CD14-positive monocyte (primary cell): ENCODE data around the gene IL4R. TPM values are rescaled to one million over a fixed set of nuclear protein-coding genes. Genes with fewer than 3 reads are reported as not detected.

ENCODE experiments used
- DNase-seq, 3 donors: peaks; one replicate each; pipeline ENCODE4 v3.0.0-alpha.2; 2011 to 2022
- H2AFZ ChIP-seq: 2 replicates; pipeline ENCODE4 v1.6.0; 2012; ENCODE audit warnings: mild to moderate bottlenecking, low read depth, low read length, inconsistent platforms; ENCODE audit not compliant: insufficient read depth, poor library complexity, severe bottlenecking
- H3K27ac ChIP-seq, 2 donors: 1 replicate in 1 of 2; 2 replicates in 1 of 2; pipeline ENCODE4 v1.5.1; 2012 to 2013; ENCODE audit warnings: low read length in 2 of 2, control low read depth in 1 of 2, inconsistent platforms in 1 of 2, low read depth in 1 of 2, mild to moderate bottlenecking in 1 of 2
- H3K27me3 ChIP-seq, 2 donors: one replicate each; pipeline versions ENCODE4 v1.6.0 to v1.6.1; 2011 to 2013; ENCODE audit warnings: low read length in 2 of 2; ENCODE audit not compliant: control insufficient read depth in 2 of 2, insufficient read depth in 2 of 2
- H3K36me3 ChIP-seq, 2 donors: replicated peaks in 1 of 2; 1 replicate in 1 of 2; 2 replicates in 1 of 2; pipeline versions ENCODE4 v1.5.1 to v1.6.1; 2012 to 2013; ENCODE audit warnings: low read length in 2 of 2, control low read depth in 1 of 2, inconsistent platforms in 1 of 2, mild to moderate bottlenecking in 1 of 2; ENCODE audit not compliant: insufficient read depth in 2 of 2, control insufficient read depth in 1 of 2
- H3K4me1 ChIP-seq, 2 donors: 1 replicate in 1 of 2; 2 replicates in 1 of 2; pipeline versions ENCODE4 v1.5.1 to v1.6.1; 2012 to 2013; ENCODE audit warnings: low read length in 2 of 2, control low read depth in 1 of 2, inconsistent platforms in 1 of 2, mild to moderate bottlenecking in 1 of 2, moderate library complexity in 1 of 2; ENCODE audit not compliant: insufficient read depth in 2 of 2, control insufficient read depth in 1 of 2
- H3K4me2 ChIP-seq: replicated peaks from 2 replicates; pipeline ENCODE3; 2012; ENCODE audit warnings: low read length, moderate library complexity, mild to moderate bottlenecking; ENCODE audit not compliant: poor library complexity, severe bottlenecking; ENCODE audit errors: extremely low read depth
- H3K4me3 ChIP-seq, 3 experiments: fragments of 200-600 bp in 1 of 3; sonication (generic) in 1 of 3; replicated peaks in 1 of 3; 1 replicate in 2 of 3; 2 replicates in 1 of 3; pipeline ENCODE4 v1.5.1; 2011 to 2013; ENCODE audit warnings: low read length in 3 of 3, mild to moderate bottlenecking in 3 of 3, control low read depth in 2 of 3, low read depth in 2 of 3, inconsistent platforms in 1 of 3, moderate library complexity in 1 of 3
- H3K79me2 ChIP-seq: 2 replicates; pipeline ENCODE4 v1.6.0; 2012; ENCODE audit warnings: mild to moderate bottlenecking, control low read depth, inconsistent platforms, low read length, moderate library complexity; ENCODE audit not compliant: insufficient read depth
- H3K9ac ChIP-seq: 2 replicates; pipeline ENCODE4 v1.6.0; 2017; ENCODE audit warnings: low read length, mild to moderate bottlenecking; ENCODE audit not compliant: insufficient read depth, poor library complexity, severe bottlenecking
- H3K9me3 ChIP-seq, 2 donors: replicated peaks in 1 of 2; 1 replicate in 1 of 2; 2 replicates in 1 of 2; pipeline versions ENCODE4 v1.5.1 to v1.6.1; 2012 to 2013; ENCODE audit warnings: low read length in 2 of 2, control low read depth in 1 of 2; ENCODE audit not compliant: control insufficient read depth in 1 of 2, insufficient read depth in 1 of 2
- H4K20me1 ChIP-seq: 2 replicates; pipeline ENCODE4 v1.6.0; 2012; ENCODE audit warnings: mild to moderate bottlenecking, low read length, control low read depth, moderate library complexity; ENCODE audit not compliant: insufficient read depth
- H3K27ac Mint-ChIP-seq, 7 donors: one replicate each; pipeline ENCODE4 v1.8.0; 2020; ENCODE audit warnings: mild to moderate bottlenecking in 7 of 7, mixed read lengths in 7 of 7, moderate library complexity in 6 of 7, inconsistent platforms in 2 of 7
- H3K27me3 Mint-ChIP-seq, 3 donors: one replicate each; pipeline ENCODE4 v1.8.0; 2021 to 2022; ENCODE audit warnings: low read depth in 3 of 3, mild to moderate bottlenecking in 3 of 3, mixed read lengths in 3 of 3, moderate library complexity in 3 of 3, inconsistent platforms in 1 of 3
- H3K36me3 Mint-ChIP-seq, 2 donors: one replicate each; pipeline ENCODE4 v1.8.0; 2020; ENCODE audit warnings: mixed read lengths in 2 of 2, inconsistent platforms in 1 of 2, mild to moderate bottlenecking in 1 of 2
- H3K4me1 Mint-ChIP-seq: one replicate; pipeline ENCODE4 v1.8.0; 2020; ENCODE audit warnings: mild to moderate bottlenecking, mixed read lengths
- H3K4me3 Mint-ChIP-seq, 2 donors: one replicate each; pipeline ENCODE4 v1.8.0; 2020; ENCODE audit warnings: mild to moderate bottlenecking in 2 of 2, mixed read lengths in 2 of 2, moderate library complexity in 1 of 2
- H3K9me3 Mint-ChIP-seq, 7 donors: one replicate each; pipeline ENCODE4 v1.8.0; 2020 to 2022; ENCODE audit warnings: mixed read lengths in 7 of 7, mild to moderate bottlenecking in 6 of 7, moderate library complexity in 6 of 7, inconsistent platforms in 2 of 7
- CTCF ChIP-seq: fragments of 200-600 bp; IDR thresholded peaks from one replicate; pipeline ENCODE4 v1.8.0; 2022; ENCODE audit warnings: antibody characterized with exemption, mild to moderate bottlenecking
- WGBS: methylation state at CpG from one replicate; pipeline ENCODE4 v1.1.5; 2013; ENCODE audit warnings: missing lambda C conversion rate; ENCODE audit not compliant: insufficient coverage; 5-methylcytosine and 5-hydroxymethylcytosine counted together
- intact Hi-C, 2 donors: fragments of 100-400 bp; cut with micrococcal nuclease; formaldehyde crosslinking; loops; one replicate each; pipeline versions ENCODE4 v1.15.0 to v1.15.1; 2023
- polyA plus RNA-seq, 3 donors: library from polyadenylated mRNA; depleted of rRNA in 1 of 3; unstranded in 2 of 3; stranded (reverse) in 1 of 3; fragments of 300-500 nt in 2 of 3; fragments of >200 nt in 1 of 3; fragmentation: Illumina TruSeq in 2 of 3; gene quantifications; 1 replicate in 2 of 3; 2 replicates in 1 of 3; pipeline ENCODE4 v1.2.3, GENCODE V29; 2012 to 2021

Gene IL4R
- polyA plus RNA-seq, 3 donors, result 25.1 to 80.4 (median 35.6) TPM

GRCh38 chr16:27325736-27326135 is 12.0 kb downstream of the IL4R start:
- no peak for TF ChIP-seq CTCF
- Mint-ChIP-seq H3K27ac (peak overlapping the region; percentile 94 to 99 (median 97)), H3K36me3 (peaks cover 35 to 45% of the 10 kb centered on the region in 2 donors), H3K4me3 (no peak overlapping the region), H3K9me3 (peaks cover 0 to 3% (median 0%) of the 10 kb centered on the region in 7 donors), H3K4me1 (peaks cover 84% of the 10 kb centered on the region), H3K27me3 (peaks cover 0 to 3% (median 0%) of the 10 kb centered on the region in 3 donors)
- Histone ChIP-seq H2AFZ (no peak overlapping the region), H3K9ac (no peak overlapping the region), H3K27ac (peak overlapping the region; percentile 88 to 93), H3K9me3 (no peaks in the 10 kb centered on the region), H3K36me3 (peaks cover 5 to 12% of the 10 kb centered on the region in 2 donors), H3K4me1 (peaks cover 41 to 85% of the 10 kb centered on the region in 2 donors), H3K27me3 (no peaks in the 10 kb centered on the region), H3K79me2 (peaks cover 99% of the 10 kb centered on the region), H3K4me2 (no peak overlapping the region), H3K4me3 (no peak overlapping the region), H4K20me1 (peaks cover 42% of the 10 kb centered on the region)
- WGBS, result 100% methylated on average over 7 of the region's 8 CpGs
- intact Hi-C loops, result loop anchor here in 1 of 2 donors (10.0 kb wide), 1 partner anchor 79 kb away; the partner anchor contains the start of gene IL21R
- no peak for DNase-seq

DNA sequence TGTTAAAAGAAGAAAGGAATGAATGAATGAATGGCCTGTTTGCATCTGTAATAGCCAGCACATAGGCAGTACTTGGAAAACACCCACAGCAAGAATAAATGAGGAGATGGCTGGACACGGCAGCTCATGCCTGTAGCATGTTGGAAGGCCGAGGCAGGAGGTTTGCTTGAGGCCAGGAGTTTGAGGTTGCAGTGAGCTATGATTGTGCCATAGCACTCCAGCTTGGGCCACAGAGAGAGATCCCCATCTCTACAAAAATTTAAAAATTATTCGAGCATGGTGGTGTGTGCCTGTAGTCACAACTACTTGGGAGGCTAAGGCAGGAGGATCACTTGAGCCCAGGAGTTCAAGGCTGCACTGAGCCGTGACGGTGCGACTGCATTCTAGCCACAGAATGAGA is 12.5 kb downstream of the IL4R start:
- peak overlapping the region; percentile 82 for H3K9ac ChIP-seq
- Mint-ChIP-seq H3K9me3 (peaks cover 0 to 3% (median 0%) of the 10 kb centered on the region in 7 donors), H3K27ac (peak overlapping the region; percentile 94 to 99 (median 97)), H3K36me3 (peaks cover 39 to 49% of the 10 kb centered on the region in 2 donors), H3K27me3 (peaks cover 0 to 3% (median 0%) of the 10 kb centered on the region in 3 donors), H3K4me3 (peak overlapping the region; percentile 12 to 79), H3K4me1 (peaks cover 82% of the 10 kb centered on the region)
- WGBS, result 61% methylated on average over 3 of the region's 6 CpGs
- peak overlapping the region; percentile 88 to 93 for H3K27ac ChIP-seq
- intact Hi-C loops, result loop anchor here in 1 of 2 donors (10.0 kb wide), 1 partner anchor 79 kb away; the partner anchor contains the start of gene IL21R
- peaks cover 38% of the 10 kb centered on the region for H4K20me1 ChIP-seq
- no peak for DNase-seq
- H3K4me3 ChIP-seq, result peak overlapping the region in 1 of 3 experiments; percentile 61
- no peaks in the 10 kb centered on the region for H3K27me3 ChIP-seq
- no peaks in the 10 kb centered on the region for H3K9me3 ChIP-seq
- TF ChIP-seq CTCF, result no peak
- peaks cover 11 to 17% of the 10 kb centered on the region in 2 donors for H3K36me3 ChIP-seq
- H3K4me2 ChIP-seq, result peak overlapping the region; percentile 69
- H3K4me1 ChIP-seq, result peaks cover 36 to 85% of the 10 kb centered on the region in 2 donors
- peak overlapping the region; percentile 43 for H2AFZ ChIP-seq
- peaks cover 99% of the 10 kb centered on the region for H3K79me2 ChIP-seq
